ENCODE data around the gene HCK.

Gene HCK

GRCh38 chr20:32109392-32110172 is 57.5 kb downstream of the HCK start, which contains the start of gene TM9SF4:
Gene TM9SF4 (plus strand): TSS chr20:32109714. CDS start chr20:32109741, 27 bp downstream.
- peak within 1 kb of the TSS; percentile 97 for H3K27ac ChIP-seq (ENCODE audit: low read depth, low read length)
- H2AFZ ChIP-seq (ENCODE audit: low read length, unreplicated experiment) = peak within 1 kb of the TSS; percentile 99
- no peaks in the 10 kb centered on the region for H3K27me3 ChIP-seq (ENCODE audit: insufficient read depth, low read length)

GRCh38 chr20:32110173-32110704 is 58.2 kb downstream of the HCK start:
- Histone ChIP-seq H2AFZ (ENCODE audit: low read length, unreplicated experiment) (peak overlapping the region; percentile 99), H3K79me2 (ENCODE audit: control insufficient read depth, insufficient read depth, low read length, unreplicated experiment) (peaks cover 53% of the 10 kb centered on the region)

More at GRCh38 chr20:32109392-32110172, 57.5 kb downstream of the HCK start, which contains the start of gene TM9SF4:
- H3K36me3 ChIP-seq (ENCODE audit: insufficient read depth, low read length) = no peaks in the 10 kb centered on the region
- peaks cover 46% of the 10 kb centered on the region for H3K79me2 ChIP-seq (ENCODE audit: control insufficient read depth, insufficient read depth, low read length, unreplicated experiment)
- H3K4me3 ChIP-seq (ENCODE audit: low read depth, low read length) = peak within 1 kb of the TSS; percentile 91
- peaks cover 11% of the 10 kb centered on the region for H3K4me1 ChIP-seq (ENCODE audit: control insufficient read depth, insufficient read depth, low read length, unreplicated experiment)

GRCh38 chr20:32110727-32111126 is 58.7 kb downstream of the HCK start:
- Histone ChIP-seq H3K4me1 (ENCODE audit: control insufficient read depth, insufficient read depth, low read length, unreplicated experiment) (peaks cover 11% of the 10 kb centered on the region), H3K79me2 (ENCODE audit: control insufficient read depth, insufficient read depth, low read length, unreplicated experiment) (peaks cover 56% of the 10 kb centered on the region), H3K4me3 (ENCODE audit: low read depth, low read length) (peak overlapping the region; percentile 91), H3K27me3 (ENCODE audit: insufficient read depth, low read length) (no peaks in the 10 kb centered on the region), H2AFZ (ENCODE audit: low read length, unreplicated experiment) (no peak overlapping the region), H3K36me3 (ENCODE audit: insufficient read depth, low read length) (no peaks in the 10 kb centered on the region), H3K27ac (ENCODE audit: low read depth, low read length) (0 out of 2 replicates have a peak overlapping the region, but pooled peaks have one; percentile 97)

More at GRCh38 chr20:32110173-32110704, 58.2 kb downstream of the HCK start:
- H3K4me3 ChIP-seq (ENCODE audit: low read depth, low read length) = peak overlapping the region; percentile 91
- peaks cover 11% of the 10 kb centered on the region for H3K4me1 ChIP-seq (ENCODE audit: control insufficient read depth, insufficient read depth, low read length, unreplicated experiment)
- peak overlapping the region; percentile 97 for H3K27ac ChIP-seq (ENCODE audit: low read depth, low read length)
- H3K36me3 ChIP-seq (ENCODE audit: insufficient read depth, low read length) = no peaks in the 10 kb centered on the region
- H3K27me3 ChIP-seq (ENCODE audit: insufficient read depth, low read length) = no peaks in the 10 kb centered on the region

GRCh38 chr20:32111156-32111686 is 59.2 kb downstream of the HCK start:
- Histone ChIP-seq H3K4me3 (ENCODE audit: low read depth, low read length) (peak overlapping the region; percentile 91), H3K79me2 (ENCODE audit: control insufficient read depth, insufficient read depth, low read length, unreplicated experiment) (peaks cover 60% of the 10 kb centered on the region), H3K27me3 (ENCODE audit: insufficient read depth, low read length) (no peaks in the 10 kb centered on the region), H3K36me3 (ENCODE audit: insufficient read depth, low read length) (no peaks in the 10 kb centered on the region), H2AFZ (ENCODE audit: low read length, unreplicated experiment) (no peak overlapping the region), H3K27ac (ENCODE audit: low read depth, low read length) (no peak overlapping the region), H3K4me1 (ENCODE audit: control insufficient read depth, insufficient read depth, low read length, unreplicated experiment) (peaks cover 14% of the 10 kb centered on the region)

GRCh38 chr20:32111753-32112152 is 59.7 kb downstream of the HCK start:
- Histone ChIP-seq H3K27ac (ENCODE audit: low read depth, low read length) (no peak overlapping the region), H3K27me3 (ENCODE audit: insufficient read depth, low read length) (no peaks in the 10 kb centered on the region), H3K79me2 (ENCODE audit: control insufficient read depth, insufficient read depth, low read length, unreplicated experiment) (peaks cover 63% of the 10 kb centered on the region), H2AFZ (ENCODE audit: low read length, unreplicated experiment) (no peak overlapping the region), H3K4me1 (ENCODE audit: control insufficient read depth, insufficient read depth, low read length, unreplicated experiment) (peaks cover 17% of the 10 kb centered on the region), H3K4me3 (ENCODE audit: low read depth, low read length) (no peak overlapping the region), H3K36me3 (ENCODE audit: insufficient read depth, low read length) (no peaks in the 10 kb centered on the region)

GRCh38 chr20:32112841-32113240 is 60.8 kb downstream of the HCK start:
- Histone ChIP-seq H3K27ac (ENCODE audit: low read depth, low read length) (no peak overlapping the region), H3K36me3 (ENCODE audit: insufficient read depth, low read length) (no peaks in the 10 kb centered on the region), H3K27me3 (ENCODE audit: insufficient read depth, low read length) (no peaks in the 10 kb centered on the region), H3K79me2 (ENCODE audit: control insufficient read depth, insufficient read depth, low read length, unreplicated experiment) (peaks cover 67% of the 10 kb centered on the region), H3K4me1 (ENCODE audit: control insufficient read depth, insufficient read depth, low read length, unreplicated experiment) (peaks cover 17% of the 10 kb centered on the region), H2AFZ (ENCODE audit: low read length, unreplicated experiment) (no peak overlapping the region), H3K4me3 (ENCODE audit: low read depth, low read length) (no peak overlapping the region)

- Histone ChIP-seq H2AFZ (ENCODE audit: low read length, unreplicated experiment) (no peak overlapping the region), H3K36me3 (ENCODE audit: insufficient read depth, low read length) (no peaks in the 10 kb centered on the region), H3K79me2 (ENCODE audit: control insufficient read depth, insufficient read depth, low read length, unreplicated experiment) (peaks cover 70% of the 10 kb centered on the region), H3K4me3 (ENCODE audit: low read depth, low read length) (no peak overlapping the region), H3K27me3 (ENCODE audit: insufficient read depth, low read length) (no peaks in the 10 kb centered on the region), H3K4me1 (ENCODE audit: control insufficient read depth, insufficient read depth, low read length, unreplicated experiment) (peaks cover 17% of the 10 kb centered on the region), H3K27ac (ENCODE audit: low read depth, low read length) (no peak overlapping the region)
Observed at GRCh38 chr20:32113591-32114260, 61.7 kb downstream of the HCK start.

GRCh38 chr20:32114305-32114960 is 62.4 kb downstream of the HCK start:
- H3K79me2 ChIP-seq (ENCODE audit: control insufficient read depth, insufficient read depth, low read length, unreplicated experiment) = peaks cover 76% of the 10 kb centered on the region
- H3K36me3 ChIP-seq (ENCODE audit: insufficient read depth, low read length) = no peaks in the 10 kb centered on the region
- no peaks in the 10 kb centered on the region for H3K27me3 ChIP-seq (ENCODE audit: insufficient read depth, low read length)
- no peak overlapping the region for H3K4me3 ChIP-seq (ENCODE audit: low read depth, low read length)
- no peak overlapping the region for H3K27ac ChIP-seq (ENCODE audit: low read depth, low read length)
- H3K4me1 ChIP-seq (ENCODE audit: control insufficient read depth, insufficient read depth, low read length, unreplicated experiment) = peaks cover 17% of the 10 kb centered on the region
- no peak overlapping the region for H2AFZ ChIP-seq (ENCODE audit: low read length, unreplicated experiment)

- H2AFZ ChIP-seq (ENCODE audit: low read length, unreplicated experiment) = no peak overlapping the region
- no peak overlapping the region for H3K4me3 ChIP-seq (ENCODE audit: low read depth, low read length)
- no peaks in the 10 kb centered on the region for H3K27me3 ChIP-seq (ENCODE audit: insufficient read depth, low read length)
- H3K36me3 ChIP-seq (ENCODE audit: insufficient read depth, low read length) = no peaks in the 10 kb centered on the region
- peaks cover 17% of the 10 kb centered on the region for H3K4me1 ChIP-seq (ENCODE audit: control insufficient read depth, insufficient read depth, low read length, unreplicated experiment)
- H3K27ac ChIP-seq (ENCODE audit: low read depth, low read length) = no peak overlapping the region
- peaks cover 70% of the 10 kb centered on the region for H3K79me2 ChIP-seq (ENCODE audit: control insufficient read depth, insufficient read depth, low read length, unreplicated experiment)
Observed at GRCh38 chr20:32115211-32115767, 63.2 kb downstream of the HCK start.

- Histone ChIP-seq H3K27me3 (ENCODE audit: insufficient read depth, low read length) (no peaks in the 10 kb centered on the region), H2AFZ (ENCODE audit: low read length, unreplicated experiment) (no peak overlapping the region), H3K4me1 (ENCODE audit: control insufficient read depth, insufficient read depth, low read length, unreplicated experiment) (peaks cover 9% of the 10 kb centered on the region), H3K27ac (ENCODE audit: low read depth, low read length) (no peak overlapping the region), H3K79me2 (ENCODE audit: control insufficient read depth, insufficient read depth, low read length, unreplicated experiment) (peaks cover 62% of the 10 kb centered on the region), H3K4me3 (ENCODE audit: low read depth, low read length) (no peak overlapping the region), H3K36me3 (ENCODE audit: insufficient read depth, low read length) (no peaks in the 10 kb centered on the region)
Observed at GRCh38 chr20:32116079-32116521, 64.1 kb downstream of the HCK start.

Measured in ACC112 (cell line).